Measurements from ENCODE around the gene ALKBH8.
"Not testable (repeated sequence)": the region's sequence is repeated elsewhere in the genome, so short reads cannot be mapped to it uniquely, and the experiment has no call there.

Gene ALKBH8

DNA sequence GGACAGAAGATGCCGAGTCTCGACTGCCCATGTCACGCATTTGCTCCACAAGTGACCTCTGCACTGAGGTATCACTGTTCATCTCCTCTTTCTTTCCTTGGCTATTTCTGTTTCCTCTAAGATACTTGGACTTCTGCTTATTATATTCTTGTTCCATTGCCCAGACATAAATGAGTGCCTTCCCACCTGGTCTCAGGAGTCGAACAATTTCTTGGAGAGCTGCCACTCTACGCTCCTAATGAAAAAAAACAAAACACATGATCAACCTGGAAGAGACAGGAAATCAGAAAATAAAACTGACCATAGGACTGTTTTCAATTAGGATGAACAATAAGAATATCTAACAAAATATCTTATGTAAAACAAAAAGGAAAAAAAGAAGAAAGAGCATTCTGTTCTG, 60.6 kb downstream of the ALKBH8 start:
- DNase-seq = no peak

DNA sequence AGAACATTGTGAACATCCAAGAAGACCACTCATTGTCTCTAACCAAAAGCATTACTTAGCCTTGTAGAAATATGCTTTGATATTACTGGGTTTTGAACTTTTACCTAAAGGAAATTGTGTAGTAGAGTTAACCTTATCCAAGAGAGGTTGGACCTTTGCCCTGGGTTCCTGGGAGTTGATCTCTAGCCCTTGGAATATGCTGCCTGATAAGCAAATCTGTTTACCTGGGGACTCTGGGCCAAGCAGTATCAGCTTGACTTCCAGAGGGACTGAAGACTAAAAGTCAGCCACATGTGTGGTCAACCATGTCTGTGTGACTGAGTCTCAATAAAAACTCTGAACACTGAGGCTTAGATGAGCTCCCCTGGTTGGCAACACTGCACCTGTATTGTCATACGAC, 63.8 kb downstream of the ALKBH8 start:
- DNase-seq = no peak

DNA sequence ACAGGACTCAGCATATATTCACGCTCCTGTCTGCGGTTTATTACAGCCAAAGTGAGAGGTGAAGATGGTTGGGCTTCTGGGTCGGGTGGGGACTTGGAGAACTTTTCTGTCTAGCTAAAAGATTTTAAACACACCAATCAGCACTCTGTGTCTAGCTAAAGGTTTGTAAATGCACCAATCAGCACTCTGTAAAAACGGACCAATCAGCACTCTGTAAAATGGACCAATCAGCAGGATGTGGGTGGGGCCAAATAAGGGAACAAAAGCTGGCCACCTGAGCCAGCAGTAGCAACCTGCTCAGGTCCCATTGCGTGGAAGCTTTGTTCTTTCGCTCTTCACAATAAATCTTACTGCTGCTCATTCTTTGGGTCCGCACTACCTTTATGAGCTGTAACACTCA, 68.2 kb downstream of the ALKBH8 start:
- DNase-seq = not testable (repeated sequence)

DNA sequence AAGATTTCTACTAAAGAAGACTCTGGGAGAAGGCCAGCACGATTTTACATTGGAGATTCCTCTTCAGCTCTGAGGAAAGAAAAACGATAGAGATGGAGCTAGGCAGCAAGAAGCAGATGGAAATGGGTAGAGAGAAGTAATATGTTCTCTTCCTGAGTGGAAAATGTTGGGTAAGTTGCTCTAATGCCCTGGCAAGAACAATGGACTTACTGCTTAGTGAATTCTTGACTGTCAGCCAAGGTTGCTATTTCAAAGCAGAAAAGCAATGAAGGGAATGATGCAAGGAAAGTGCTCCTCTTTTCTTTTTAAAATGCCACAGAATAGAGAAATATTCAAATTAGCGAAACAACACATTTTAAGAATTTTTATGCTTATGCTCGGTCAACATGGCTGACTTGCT, 69.5 kb downstream of the ALKBH8 start:
- DNase-seq = no peak

DNA sequence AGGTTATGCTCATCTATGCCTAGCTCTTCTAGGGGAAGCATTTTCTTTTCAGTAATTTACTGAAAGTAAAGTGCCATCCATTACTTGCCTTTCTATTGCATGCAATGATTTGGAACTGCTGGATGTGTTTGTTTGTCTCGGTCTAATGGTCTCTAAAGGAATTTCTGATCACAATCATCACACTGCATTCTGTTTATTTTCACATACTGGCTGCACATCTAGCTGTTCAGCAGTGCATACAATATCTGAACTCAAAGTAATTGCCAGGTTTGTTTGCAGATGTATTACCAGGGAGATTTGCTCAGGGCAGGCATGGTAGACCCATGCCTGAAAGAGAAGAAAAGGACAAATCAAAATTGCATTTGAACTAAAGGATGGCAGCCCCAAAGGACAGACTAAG, 71.5 kb downstream of the ALKBH8 start:
- no peak for DNase-seq

DNA sequence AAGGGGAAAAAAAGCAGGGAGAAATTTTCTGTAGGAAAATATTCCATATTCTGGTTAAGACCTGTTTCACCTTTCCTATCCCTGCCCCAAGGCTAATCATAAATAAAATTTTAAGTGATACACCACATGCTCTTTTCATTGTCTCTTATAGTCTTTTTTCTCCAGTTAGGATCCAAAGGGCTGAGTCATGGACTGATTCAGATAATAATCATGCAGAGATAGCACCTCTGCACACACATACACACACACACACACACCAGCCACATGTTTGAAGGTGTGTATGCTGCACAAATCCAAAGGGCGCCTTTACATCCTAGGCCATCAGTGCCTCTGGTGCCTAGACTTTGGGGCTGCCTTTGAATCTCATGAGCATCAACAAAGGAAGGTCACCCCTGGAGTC, 72.4 kb downstream of the ALKBH8 start:
- no peak for DNase-seq

DNA sequence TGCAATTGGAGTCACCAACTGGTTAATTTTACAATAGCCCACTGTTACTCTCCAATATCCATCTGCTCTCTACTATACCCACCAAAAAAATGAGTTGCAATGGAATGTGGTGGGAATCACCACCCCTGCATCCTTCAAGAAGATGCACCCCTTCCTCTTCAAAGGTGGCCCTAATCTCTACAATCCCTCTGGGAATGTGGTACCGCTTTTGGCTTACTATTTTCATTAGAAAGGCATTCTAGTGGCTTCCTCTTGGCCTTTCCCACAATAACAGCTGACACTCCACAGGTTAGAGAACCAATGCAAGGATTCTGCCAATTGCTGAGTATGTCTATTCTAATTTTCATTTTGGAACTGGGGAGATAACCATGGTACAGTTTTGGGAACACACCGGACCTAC, 74.7 kb downstream of the ALKBH8 start:
- DNase-seq = no peak

DNA sequence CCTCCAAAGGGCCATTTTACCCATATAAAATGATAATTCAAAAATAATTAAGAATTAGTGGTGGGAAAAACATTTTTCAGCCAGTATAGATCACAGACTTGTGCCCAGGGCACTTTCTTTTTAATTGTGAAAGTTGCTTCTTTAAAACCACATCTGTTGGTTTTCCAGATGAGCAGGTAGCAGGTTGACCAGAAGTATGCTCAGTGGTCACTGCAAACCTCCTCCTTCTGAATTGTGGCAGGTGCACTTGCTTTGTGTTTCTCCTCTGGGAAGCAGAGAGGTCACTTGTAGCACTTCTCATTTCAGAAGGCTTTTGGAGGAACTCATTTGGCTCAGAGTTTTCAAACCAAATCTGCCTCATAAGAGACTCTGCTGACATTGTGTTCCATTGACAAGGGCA, 83.3 kb downstream of the ALKBH8 start:
- DNase-seq = no peak

DNA sequence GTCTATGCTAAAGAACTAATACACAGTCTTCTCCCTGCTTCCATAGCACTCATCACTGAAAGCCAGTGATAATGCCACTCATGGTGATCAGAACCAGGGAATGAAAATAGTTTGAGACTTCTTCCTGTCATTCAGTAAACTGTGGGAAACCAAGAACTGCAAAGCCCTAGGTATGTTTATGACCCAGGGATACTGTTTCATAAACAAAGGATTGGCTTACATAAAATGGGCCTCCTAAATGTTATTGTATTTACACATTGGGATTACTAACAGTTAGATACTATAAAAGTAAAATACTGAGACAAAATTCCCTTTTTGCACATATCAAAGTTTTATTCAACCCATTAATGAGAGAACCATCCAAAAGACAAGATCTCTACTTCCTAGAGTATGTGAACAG, 86.6 kb downstream of the ALKBH8 start:
- DNase-seq = no peak

DNA sequence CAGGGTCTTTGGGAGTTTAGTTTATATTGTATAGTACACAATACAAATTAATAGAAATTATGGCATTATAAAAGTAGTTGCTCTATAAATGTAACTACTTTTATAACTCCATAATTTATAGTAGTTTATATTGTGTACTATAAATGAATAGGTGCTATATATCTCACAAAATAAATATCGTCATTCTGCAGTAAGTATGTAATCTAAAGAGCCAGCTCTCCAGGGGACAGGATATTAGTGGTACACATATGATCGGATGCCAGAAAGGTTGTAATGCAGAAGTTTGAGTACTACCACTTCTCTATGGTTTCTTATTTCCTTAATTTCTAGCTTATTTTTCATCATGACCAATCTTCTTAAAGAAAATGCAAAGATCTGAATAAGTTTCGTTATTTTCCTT, 87.7 kb downstream of the ALKBH8 start:
- no peak for DNase-seq

DNA sequence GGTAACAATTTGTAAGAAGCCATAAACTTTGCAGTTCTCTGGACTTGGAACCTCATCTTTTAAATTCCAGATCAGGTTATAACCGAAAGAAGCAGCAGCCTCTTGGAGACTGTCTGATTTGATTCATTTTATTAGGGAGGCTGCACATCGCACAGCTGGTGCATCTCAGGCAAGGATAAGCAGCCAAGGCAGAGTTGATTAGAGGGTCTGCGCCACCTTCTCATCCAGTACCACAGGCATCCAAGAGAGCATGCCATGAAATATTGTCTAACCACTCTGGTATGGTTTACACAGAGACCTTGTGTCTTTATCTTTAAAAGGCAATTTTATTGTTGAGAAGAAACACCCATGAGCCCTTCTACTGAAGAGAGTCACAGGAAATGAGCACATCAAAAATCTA, 91.7 kb downstream of the ALKBH8 start:
- no peak for DNase-seq

DNA sequence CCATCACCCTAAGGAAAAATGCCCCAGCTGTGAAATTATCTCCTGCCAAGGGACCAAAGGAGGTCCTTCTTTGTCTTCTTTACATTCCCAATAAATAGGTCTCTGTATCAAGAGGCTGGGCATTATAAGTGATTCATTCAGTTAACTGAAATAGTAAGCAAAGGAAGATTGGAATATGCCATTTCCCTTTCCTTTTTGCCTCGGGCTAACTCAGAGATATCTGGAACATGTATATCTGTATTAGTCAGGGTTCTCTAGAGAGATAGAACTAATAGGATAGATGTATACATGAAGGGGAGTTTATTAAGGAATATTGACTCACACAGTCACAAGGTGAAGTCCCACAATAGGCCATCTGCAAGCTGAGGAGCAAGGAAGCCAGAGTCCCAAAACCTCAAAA, 92.6 kb downstream of the ALKBH8 start:
- DNase-seq = no peak

DNA sequence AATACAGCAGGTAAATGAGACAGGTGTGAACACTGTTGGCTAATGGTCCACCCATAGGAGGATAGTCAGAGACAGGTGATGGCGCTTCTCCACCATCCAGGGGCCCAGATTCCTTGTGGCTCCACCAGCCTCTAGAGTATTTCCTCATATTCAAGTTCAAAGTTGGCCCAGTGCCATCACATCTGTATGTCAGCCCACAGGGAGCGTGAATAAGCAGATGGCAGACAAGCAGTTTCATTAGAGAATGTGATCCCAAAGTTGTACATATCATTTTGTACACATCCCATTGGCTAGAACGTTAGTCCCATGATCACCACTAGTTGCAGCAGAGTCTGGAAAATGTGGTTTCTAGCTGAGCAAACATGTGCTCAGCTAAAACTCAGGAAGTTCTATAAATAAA, 96.9 kb downstream of the ALKBH8 start:
- DNase-seq = no peak

DNA sequence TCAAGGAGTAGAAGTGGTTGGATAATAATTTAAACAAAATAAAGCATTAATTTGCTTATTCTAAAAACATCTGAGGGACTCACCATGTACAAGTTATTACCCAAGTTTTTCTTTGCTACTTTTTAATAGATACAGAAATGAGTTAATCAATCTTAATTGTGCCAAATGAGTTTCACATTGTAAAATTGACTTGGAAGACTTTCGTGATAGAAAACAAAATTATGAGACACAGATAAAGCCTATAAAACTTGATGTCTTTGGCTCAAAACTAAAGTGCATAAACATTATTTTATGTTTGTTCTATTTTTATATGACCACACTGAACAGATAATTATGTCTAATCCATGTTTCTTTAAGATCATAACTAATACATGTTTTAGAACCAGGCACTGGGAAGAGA, 97.8 kb downstream of the ALKBH8 start:
- no peak for DNase-seq

DNA sequence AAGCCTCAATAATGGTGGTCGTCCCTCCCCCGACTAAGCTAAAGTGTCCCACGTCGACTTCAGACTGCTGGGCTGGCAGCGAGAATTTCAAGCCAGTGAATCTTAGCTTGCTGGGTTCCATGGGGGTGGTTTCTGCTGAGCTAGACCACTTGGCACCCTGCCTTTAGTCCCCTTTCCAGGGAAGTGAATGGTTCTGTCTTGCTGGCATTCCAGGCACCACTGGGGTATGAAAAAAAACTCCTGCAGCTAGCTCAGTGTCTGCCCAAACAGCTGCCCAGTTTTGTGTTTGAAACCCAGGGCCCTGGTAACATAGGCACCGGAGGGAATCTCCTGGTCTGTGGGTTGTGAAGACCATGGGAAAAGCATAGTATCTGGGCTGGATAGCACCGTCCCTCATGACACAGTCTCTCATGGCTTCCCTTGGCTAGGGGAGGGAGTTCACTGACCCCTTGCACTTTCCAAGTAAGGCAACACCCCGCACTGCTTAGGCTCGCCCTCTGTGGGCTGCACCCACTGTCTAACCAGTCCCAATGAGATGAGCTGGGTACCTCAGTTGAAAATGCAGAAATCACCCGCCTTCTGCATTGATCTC, 99.2 kb downstream of the ALKBH8 start:
- not testable (repeated sequence) for DNase-seq

DNA sequence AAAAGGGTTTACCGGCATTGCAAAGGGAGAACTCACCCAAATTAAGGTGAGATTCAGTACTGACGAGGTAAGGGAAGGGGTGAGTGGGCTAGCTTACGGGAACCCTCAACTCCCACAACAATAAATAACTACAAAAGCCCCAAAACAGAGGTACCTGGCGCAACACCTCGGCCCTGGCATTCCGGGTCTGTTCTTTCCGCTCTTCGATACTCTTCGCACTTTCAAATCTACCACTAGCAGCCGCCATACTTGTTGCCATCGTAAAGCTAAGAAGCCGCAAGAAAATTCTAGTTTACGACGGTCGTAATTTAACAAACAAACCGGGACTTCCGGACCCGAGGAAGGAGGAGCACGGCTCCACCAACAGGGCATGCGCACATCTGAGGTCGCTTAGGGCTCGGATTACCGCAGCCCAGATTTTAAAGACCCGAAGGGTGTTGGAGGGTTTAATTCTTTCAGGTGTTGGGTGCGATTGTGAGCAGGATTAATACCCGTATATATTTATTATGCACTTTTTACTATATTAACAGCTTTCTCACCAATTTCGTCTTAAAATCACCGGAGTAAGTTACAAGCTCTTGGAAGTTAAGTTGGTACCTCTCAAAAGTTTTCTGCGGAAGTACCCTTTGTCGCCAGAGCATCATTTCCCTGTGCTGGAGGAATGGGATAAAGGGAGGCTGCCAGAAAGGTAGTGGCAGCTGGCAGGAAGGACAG, 107.8 kb downstream of the ALKBH8 start, which contains the start of gene CWF19L2:
TSS of gene CWF19L2 (minus strand) at position 268 of the 714 bp plus-strand sequence. CDS start at position 259, 9 bp downstream.
- DNase-seq = peak; percentile 71 to 80

DNA sequence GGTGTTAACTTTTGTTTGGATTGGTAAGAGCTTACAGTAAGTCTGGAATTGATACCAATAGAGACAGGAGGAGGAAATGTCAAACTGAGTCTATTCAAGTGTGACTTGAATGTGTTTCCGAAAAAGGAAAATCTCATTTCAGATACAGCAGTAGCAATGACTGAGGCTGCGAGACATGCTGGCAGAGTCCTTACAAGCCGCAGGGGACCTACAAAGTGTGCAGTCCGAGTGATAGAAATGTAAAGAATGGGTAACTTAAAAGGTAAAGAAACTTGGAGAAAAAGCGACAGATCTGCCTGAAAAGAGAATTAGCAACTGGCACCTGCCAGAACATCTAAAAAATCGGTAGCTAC, 108.4 kb downstream of the ALKBH8 start:
- DNase-seq = no peak

DNA sequence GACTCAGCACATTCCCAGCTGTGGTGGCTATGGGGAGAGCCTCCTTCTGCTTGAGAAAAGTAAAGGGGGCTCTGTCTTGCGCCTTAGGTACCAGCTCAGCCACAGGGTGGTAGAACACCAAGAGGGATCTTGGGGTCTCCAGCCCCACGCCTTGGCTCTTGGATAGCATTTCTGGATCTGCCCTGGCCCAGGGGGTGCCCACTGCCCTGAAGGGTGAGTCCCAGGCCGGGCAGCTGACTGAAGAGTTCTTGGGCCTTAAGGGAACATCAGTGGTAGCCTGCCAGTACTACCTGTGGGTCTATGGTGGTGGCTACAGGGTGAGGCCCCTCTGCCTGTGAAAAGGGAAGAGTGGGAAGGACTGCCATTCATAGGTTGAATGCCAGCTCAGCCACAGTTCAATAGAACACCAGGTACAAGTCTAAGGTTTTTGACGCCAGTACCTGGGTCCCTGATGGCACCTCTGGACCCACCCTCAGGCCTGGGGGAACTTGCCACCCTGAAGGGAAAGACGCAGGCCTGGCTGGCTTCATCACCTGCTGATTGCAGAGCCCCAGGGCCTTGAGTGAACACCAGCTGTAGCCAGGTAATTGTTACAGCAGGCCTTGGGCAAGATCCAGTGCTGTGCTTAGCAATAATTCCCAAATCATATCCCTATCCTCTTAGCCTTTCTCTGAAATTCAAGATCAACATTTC, 111.8 kb downstream of the ALKBH8 start:
- no peak for DNase-seq

All from NCI-H187 (cell line).